ENCODE results near the gene VKORC1L1.
"Not testable (repeated sequence)": the region's sequence is repeated elsewhere in the genome, so short reads cannot be mapped to it uniquely, and the experiment has no call there.

The VKORC1L1 gene

GRCh38 chr7:65888434-65889156 is 15.7 kb downstream of the VKORC1L1 start:
- not testable (repeated sequence) for DNase-seq

- not testable (repeated sequence) for DNase-seq
Observed at GRCh38 chr7:65889722-65890121, 16.8 kb downstream of the VKORC1L1 start.

GRCh38 chr7:65892161-65892560 is 19.3 kb downstream of the VKORC1L1 start:
- no peak for DNase-seq

- no peak for DNase-seq
Observed at GRCh38 chr7:65892835-65893234, 20.0 kb downstream of the VKORC1L1 start.

GRCh38 chr7:65896279-65896870 is 23.5 kb downstream of the VKORC1L1 start:
- DNase-seq: no peak

- DNase-seq: not testable (repeated sequence)
Observed at GRCh38 chr7:65897289-65897688, 24.4 kb downstream of the VKORC1L1 start.

- not testable (repeated sequence) for DNase-seq
Observed at GRCh38 chr7:65898677-65899447, 26.0 kb downstream of the VKORC1L1 start.

GRCh38 chr7:65902306-65902705 is 29.4 kb downstream of the VKORC1L1 start:
- no peak for DNase-seq

- DNase-seq: no peak
Observed at GRCh38 chr7:65907501-65908198, 34.8 kb downstream of the VKORC1L1 start.

GRCh38 chr7:65910237-65910636 is 37.4 kb downstream of the VKORC1L1 start:
- DNase-seq: no peak

- no peak for DNase-seq
Observed at GRCh38 chr7:65912237-65912636, 39.4 kb downstream of the VKORC1L1 start.

GRCh38 chr7:65915921-65916657 is 43.2 kb downstream of the VKORC1L1 start:
- DNase-seq: no peak

GRCh38 chr7:65923316-65923715 is 50.4 kb downstream of the VKORC1L1 start:
- DNase-seq: peak; percentile 38

- no peak for DNase-seq
Observed at GRCh38 chr7:65924193-65924592, 51.3 kb downstream of the VKORC1L1 start.

- DNase-seq: peak; percentile 56
Observed at GRCh38 chr7:65925040-65925439, 52.2 kb downstream of the VKORC1L1 start.

GRCh38 chr7:65926588-65926987 is 53.7 kb downstream of the VKORC1L1 start:
- no peak for DNase-seq

- DNase-seq: peak; percentile 99
Observed at GRCh38 chr7:65927489-65928448, 54.9 kb downstream of the VKORC1L1 start.

GRCh38 chr7:65931685-65932084 is 58.8 kb downstream of the VKORC1L1 start:
- DNase-seq: no peak

GRCh38 chr7:65937296-65937695 is 64.4 kb downstream of the VKORC1L1 start:
- no peak for DNase-seq

GRCh38 chr7:65938336-65938895 is 65.5 kb downstream of the VKORC1L1 start:
- no peak for DNase-seq

GRCh38 chr7:65945787-65946186 is 72.9 kb downstream of the VKORC1L1 start:
- not testable (repeated sequence) for DNase-seq

Data from OCI-M1 (cell line).